Activated T-helper 1 cell treated with anti-CD3 and anti-CD28 coated beads, Interleukin-12 subunit alpha, Interleukin-12 subunit beta, Interleukin-2, Interleukin-4 antibody, amounts not matched to agents 30 ng/mL and 10 ng/mL and 1 ng/mL, durations not matched to agents 14 hours and 24 hours and 36 hours (primary cell): ENCODE results near the gene EIF1AX. TPM values are rescaled to one million over a fixed set of nuclear protein-coding genes. Genes with fewer than 3 reads are reported as not detected.

Experiments used
- DNase-seq: peaks from one replicate; pipeline ENCODE4 v3.0.0; 2021; ENCODE audit warnings: low spot score
- H3K27ac Mint-ChIP-seq: one replicate; pipeline ENCODE4 v1.8.0; 2021; ENCODE audit warnings: mild to moderate bottlenecking, mixed read lengths
- H3K27me3 Mint-ChIP-seq: one replicate; pipeline ENCODE4 v1.8.0; 2022; ENCODE audit warnings: mild to moderate bottlenecking, moderate library complexity, mixed read lengths; ENCODE audit not compliant: insufficient read depth
- H3K36me3 Mint-ChIP-seq: one replicate; pipeline ENCODE4 v1.8.0; 2021; ENCODE audit warnings: low read depth, mixed read lengths
- H3K4me1 Mint-ChIP-seq: one replicate; pipeline ENCODE4 v1.8.0; 2021; ENCODE audit warnings: low read depth, mixed read lengths
- H3K4me3 Mint-ChIP-seq: one replicate; pipeline ENCODE4 v1.8.0; 2021; ENCODE audit warnings: mild to moderate bottlenecking, moderate library complexity, mixed read lengths
- H3K9me3 Mint-ChIP-seq: one replicate; pipeline ENCODE4 v1.8.0; 2021; ENCODE audit warnings: mixed read lengths
- intact Hi-C: fragments of 100-400 bp; cut with micrococcal nuclease; formaldehyde crosslinking; loops from one replicate; pipeline ENCODE4 v1.15.1; 2024
- total RNA-seq: library from RNA; stranded (reverse); gene quantifications from 2 replicates; pipeline ENCODE4 v1.2.3, GENCODE V29; 2022

The EIF1AX gene
- total RNA-seq, 1 donor from 2014 or later = 107 TPM

DNA sequence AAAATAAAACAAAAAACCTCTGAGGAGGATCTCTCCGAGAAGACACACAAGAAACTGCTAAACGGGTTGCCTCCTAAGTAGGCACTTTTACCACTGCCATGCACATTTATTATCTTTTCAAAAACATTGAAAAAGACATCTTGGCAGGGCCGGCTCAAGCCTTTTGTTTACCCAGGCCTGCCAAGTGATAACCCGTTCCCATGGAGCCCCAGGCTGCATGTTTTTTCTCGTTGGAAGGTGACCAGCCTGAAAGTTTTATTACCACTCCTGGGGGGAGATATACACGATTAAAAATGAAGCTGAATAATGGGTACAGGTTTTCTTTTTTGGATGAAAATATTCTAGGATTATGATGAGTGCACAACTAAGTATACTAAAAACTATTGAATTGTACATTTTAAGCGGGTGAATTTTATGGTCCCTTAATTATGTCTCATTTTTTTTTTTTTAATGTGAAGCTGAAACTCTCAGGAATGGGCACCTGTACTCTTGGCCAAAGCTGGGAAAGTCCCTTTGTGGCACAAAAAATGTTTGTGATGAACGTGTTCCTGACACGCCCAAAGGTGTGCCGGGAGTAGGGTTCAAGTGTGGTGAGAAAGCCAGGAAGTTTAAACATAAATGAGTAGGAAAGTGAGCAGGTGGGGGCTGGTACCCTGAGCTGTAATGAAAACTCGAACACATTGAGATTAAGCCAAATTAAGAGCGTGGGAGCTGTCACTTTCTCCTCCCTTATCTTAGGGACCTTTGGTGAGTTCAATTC lies 23.4 kb downstream of the EIF1AX start:
- no peaks in the 10 kb centered on the region for H3K4me1 Mint-ChIP-seq
- H3K4me3 Mint-ChIP-seq = no peak overlapping the region
- DNase-seq = no peak
- peaks cover 15% of the 10 kb centered on the region for H3K27me3 Mint-ChIP-seq
- H3K9me3 Mint-ChIP-seq = no peaks in the 10 kb centered on the region
- intact Hi-C loops = no loop called here
- no peak overlapping the region for H3K27ac Mint-ChIP-seq
- no peaks in the 10 kb centered on the region for H3K36me3 Mint-ChIP-seq

DNA sequence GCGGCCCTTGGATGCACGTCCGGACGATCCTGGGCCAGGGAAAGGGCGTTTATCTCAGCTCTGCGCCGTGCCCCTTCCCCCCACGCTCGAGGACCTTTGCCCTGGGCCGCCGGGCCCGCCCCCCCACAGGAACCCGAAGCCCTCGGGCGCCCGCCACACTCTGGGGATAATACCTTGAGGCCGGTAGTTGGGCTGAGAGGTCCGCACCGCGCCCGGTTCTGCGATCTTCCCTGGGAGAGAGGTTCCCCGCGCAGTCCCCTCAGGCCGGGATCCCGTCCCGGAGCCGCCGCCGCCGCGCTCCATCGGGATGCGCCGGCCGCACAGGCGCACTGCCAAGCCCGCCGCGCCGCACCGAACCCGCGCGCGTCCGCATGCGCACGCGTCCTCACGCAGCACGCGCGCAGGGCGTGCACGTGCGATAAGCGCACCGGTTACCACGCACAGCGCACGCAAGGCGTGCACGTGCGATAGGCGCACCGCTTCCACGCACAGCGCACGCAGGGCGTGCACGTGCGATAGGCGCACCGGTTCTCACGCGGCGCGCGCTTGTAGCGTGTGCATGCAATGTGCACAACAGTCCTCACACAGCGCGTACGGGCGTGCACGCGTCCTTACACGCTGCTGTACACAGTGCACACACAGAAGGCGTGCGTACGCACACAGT lies 24.9 kb downstream of the EIF1AX start, which contains the start of gene MAP7D2:
TSS of gene MAP7D2 (minus strand) at position 331 of the 664 bp plus-strand sequence. CDS start at position 303, 28 bp downstream.
- Mint-ChIP-seq H3K27ac (no peak within 1 kb of the TSS), H3K9me3 (no peaks in the 10 kb centered on the region), H3K4me3 (peak within 1 kb of the TSS; percentile 39), H3K27me3 (peaks cover 15% of the 10 kb centered on the region), H3K36me3 (no peaks in the 10 kb centered on the region), H3K4me1 (no peaks in the 10 kb centered on the region)
- DNase-seq = no peak
- intact Hi-C loops = no loop called here

DNA sequence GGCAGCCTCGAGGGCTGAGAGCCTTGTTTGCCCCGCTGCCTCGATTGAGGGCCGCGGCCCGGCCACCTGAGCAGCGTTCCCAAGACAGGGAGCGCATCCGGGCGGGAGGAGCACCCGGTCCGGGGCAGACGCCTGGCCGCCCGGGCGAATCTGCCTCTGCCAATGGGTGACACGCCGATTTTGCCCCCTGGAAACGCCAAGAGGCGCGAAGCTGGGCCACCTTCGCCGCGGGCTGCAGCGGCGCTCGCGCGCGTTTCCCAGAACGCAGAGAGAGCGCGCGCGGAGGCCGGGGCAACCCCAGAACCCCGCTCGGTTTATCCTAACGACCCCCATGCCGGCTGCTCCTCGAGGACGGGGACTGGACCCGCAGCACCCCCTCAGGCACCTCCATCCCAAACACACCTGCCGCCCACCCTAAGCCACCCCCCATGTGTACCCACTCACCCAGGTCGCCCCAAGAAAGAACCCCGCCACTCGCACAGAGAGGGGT lies 25.5 kb downstream of the EIF1AX start:
- Mint-ChIP-seq H3K4me3 (peak overlapping the region; percentile 39), H3K9me3 (no peaks in the 10 kb centered on the region), H3K27me3 (peaks cover 15% of the 10 kb centered on the region), H3K36me3 (no peaks in the 10 kb centered on the region), H3K4me1 (no peaks in the 10 kb centered on the region), H3K27ac (no peak overlapping the region)
- intact Hi-C loops = no loop called here
- no peak for DNase-seq

DNA sequence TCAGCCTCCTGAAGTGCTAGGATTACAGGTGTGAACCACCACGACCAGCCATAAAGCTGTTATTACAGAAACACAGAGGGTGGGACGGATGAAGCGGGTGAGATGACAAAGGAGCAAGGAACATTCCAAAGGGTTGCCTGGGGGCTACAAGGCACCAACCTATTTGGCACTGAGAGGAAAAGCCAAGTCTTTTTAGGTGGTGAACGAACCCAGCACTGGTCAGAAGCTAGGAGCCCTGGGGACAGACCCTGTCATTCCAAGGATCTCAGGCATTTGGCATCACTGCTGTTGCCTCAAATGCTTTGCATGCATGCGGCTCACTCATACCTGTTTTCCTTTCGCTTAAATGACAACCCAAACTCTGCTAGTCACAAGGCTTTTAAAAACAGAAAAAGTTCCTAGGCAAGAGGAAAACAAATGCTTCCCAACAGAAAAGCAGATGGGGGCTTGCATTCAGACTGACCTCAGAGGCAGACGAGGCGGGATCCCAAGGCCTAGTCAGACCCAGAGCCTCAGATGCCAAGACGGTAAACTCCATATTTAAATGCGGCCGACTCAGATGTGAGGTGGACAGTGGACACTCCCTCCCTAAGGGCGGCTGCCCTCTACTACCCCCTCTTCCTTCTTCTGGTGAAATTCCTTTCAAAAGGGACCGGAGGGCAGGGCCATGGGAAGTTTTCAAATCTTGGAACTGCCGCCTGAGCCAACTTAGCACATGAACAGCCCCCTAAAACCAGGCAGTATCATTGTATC lies 29.4 kb downstream of the EIF1AX start:
- no peaks in the 10 kb centered on the region for H3K36me3 Mint-ChIP-seq
- DNase-seq = no peak
- H3K27ac Mint-ChIP-seq = no peak overlapping the region
- H3K27me3 Mint-ChIP-seq = peaks cover 12% of the 10 kb centered on the region
- no peak overlapping the region for H3K4me3 Mint-ChIP-seq
- H3K9me3 Mint-ChIP-seq = no peaks in the 10 kb centered on the region
- no peaks in the 10 kb centered on the region for H3K4me1 Mint-ChIP-seq
- intact Hi-C loops = no loop called here

DNA sequence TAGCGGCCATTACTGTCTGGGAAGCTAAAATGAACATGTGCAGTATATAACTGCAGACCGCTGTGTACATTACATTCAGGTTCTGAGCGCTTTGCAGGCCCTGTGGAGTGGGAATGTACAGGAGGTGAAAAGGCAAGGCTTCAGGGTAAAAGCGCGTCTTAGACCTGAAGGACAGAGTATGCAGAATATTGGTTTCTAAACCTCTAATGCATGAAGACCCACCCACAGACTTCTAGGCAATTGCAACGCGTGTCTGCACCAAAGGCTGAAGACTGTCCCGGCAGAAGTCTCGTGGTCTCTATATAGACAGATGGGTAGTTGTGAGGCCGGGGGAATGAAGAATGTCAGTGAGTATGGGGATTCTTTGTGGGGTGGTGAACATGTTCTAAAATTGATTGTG lies 30.4 kb downstream of the EIF1AX start:
- Mint-ChIP-seq H3K27me3 (peaks cover 9% of the 10 kb centered on the region), H3K4me1 (no peaks in the 10 kb centered on the region), H3K36me3 (no peaks in the 10 kb centered on the region), H3K9me3 (no peaks in the 10 kb centered on the region), H3K4me3 (no peak overlapping the region), H3K27ac (no peak overlapping the region)
- DNase-seq = no peak
- intact Hi-C loops = no loop called here

DNA sequence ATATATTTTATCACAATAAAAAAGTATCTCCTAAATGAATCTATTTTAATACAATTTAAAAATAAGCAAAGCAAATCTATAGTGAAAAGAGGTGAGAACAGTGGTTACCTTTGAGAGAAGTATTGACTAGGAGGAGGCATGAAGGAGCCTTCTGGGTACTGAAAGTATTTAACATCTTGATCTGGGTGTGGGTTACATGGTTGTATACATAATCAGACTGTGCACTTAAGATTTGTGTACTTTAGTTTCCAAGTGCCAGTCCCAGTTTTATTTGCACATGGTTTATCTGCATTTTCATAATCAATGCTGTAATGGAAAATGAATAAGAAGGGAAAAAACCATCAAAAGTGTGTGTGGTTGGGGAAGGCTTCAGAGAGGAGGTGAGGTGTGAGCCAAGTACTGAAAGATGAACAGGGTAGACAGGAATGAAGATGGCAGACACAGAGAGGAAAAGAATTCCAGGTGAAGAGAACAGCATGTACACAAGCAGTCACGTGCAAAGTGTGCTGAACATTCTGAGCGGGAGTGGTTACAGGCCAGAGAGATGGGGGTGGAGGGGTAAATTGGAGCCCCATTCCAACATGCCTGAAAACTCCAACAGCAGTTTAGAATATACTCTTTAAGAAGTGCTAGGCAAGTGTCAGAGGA lies 39.6 kb downstream of the EIF1AX start:
- H3K36me3 Mint-ChIP-seq = peaks cover 2% of the 10 kb centered on the region
- H3K4me1 Mint-ChIP-seq = peaks cover 6% of the 10 kb centered on the region
- H3K9me3 Mint-ChIP-seq = no peaks in the 10 kb centered on the region
- DNase-seq = no peak
- H3K27ac Mint-ChIP-seq = peak overlapping the region; percentile 59
- H3K27me3 Mint-ChIP-seq = no peaks in the 10 kb centered on the region
- intact Hi-C loops = no loop called here
- no peak overlapping the region for H3K4me3 Mint-ChIP-seq

DNA sequence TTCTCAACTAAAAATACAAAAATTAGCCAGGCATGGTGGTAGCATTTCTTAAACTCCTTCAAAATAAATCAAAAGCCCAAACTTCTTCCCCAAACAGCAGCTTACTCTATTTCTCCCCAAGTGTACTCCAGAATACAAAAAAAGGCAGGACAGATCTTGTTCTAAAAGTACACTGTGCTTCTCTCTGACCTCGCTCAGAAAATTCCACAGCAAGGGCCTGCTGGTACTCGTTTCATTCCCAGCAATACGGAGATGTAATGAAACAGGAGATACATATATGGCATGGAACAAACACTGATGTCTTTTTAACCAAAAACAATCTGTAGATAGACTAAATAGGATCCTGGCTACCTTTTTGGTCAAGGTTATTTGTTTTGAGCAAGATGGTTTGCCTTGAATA lies 50.1 kb downstream of the EIF1AX start:
- no peak overlapping the region for H3K27ac Mint-ChIP-seq
- H3K9me3 Mint-ChIP-seq = no peaks in the 10 kb centered on the region
- H3K4me1 Mint-ChIP-seq = no peaks in the 10 kb centered on the region
- intact Hi-C loops = no loop called here
- no peak for DNase-seq
- H3K4me3 Mint-ChIP-seq = no peak overlapping the region
- H3K36me3 Mint-ChIP-seq = no peaks in the 10 kb centered on the region
- H3K27me3 Mint-ChIP-seq = peaks cover 6% of the 10 kb centered on the region

DNA sequence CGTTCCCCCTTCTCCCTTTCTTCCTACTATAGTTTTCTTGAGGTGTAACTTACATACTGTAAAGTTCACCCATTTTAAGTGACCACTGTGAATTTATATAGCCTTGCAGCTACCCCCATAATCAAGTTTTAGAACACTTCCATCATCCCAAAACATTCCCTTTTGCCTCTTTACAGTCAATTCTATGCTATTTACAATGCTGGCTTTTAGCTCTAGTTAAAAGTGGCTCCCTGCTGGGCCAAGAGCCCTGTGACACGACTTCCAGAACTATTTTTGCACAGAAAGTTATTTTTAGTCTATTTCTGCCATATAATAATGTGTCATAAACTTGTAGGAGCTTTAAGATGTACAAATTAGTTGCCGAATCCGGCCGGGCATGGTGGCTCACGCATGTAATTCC lies 51.8 kb downstream of the EIF1AX start:
- DNase-seq = no peak
- Mint-ChIP-seq H3K4me1 (no peaks in the 10 kb centered on the region), H3K27ac (no peak overlapping the region), H3K36me3 (no peaks in the 10 kb centered on the region), H3K9me3 (no peaks in the 10 kb centered on the region), H3K4me3 (no peak overlapping the region), H3K27me3 (peaks cover 6% of the 10 kb centered on the region)
- intact Hi-C loops = no loop called here

DNA sequence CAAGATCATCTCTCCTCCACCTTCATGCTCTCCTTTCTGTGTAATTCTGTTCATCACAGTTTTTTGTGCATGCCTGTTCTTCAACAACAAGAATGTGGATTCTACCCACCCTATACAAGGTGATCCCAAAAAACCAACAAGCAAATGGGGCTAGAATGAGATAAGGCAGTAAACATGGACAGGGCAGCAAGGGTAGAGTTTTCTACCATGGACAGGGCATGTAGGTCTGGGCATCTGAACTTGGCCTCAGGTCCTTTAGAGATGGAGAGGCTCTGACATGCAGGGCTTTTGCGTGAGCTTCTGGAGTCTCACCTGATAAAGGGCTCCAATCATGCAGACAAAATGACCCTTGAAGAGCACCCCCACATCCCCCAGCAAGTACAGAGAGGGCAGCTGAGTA lies 61.4 kb downstream of the EIF1AX start:
- no peaks in the 10 kb centered on the region for H3K27me3 Mint-ChIP-seq
- no peaks in the 10 kb centered on the region for H3K36me3 Mint-ChIP-seq
- no peak overlapping the region for H3K4me3 Mint-ChIP-seq
- intact Hi-C loops = no loop called here
- no peaks in the 10 kb centered on the region for H3K9me3 Mint-ChIP-seq
- no peak overlapping the region for H3K27ac Mint-ChIP-seq
- no peaks in the 10 kb centered on the region for H3K4me1 Mint-ChIP-seq
- no peak for DNase-seq

Other genes starting within 250 kb of the EIF1AX start
- gene BCLAF3, start 150.8 kb downstream of the EIF1AX start, total RNA-seq = 5.4 and 6.2 TPM in 2 replicates
- 0.39 TPM in 2 replicates for gene MAP7D2, start 24.9 kb downstream of the EIF1AX start, total RNA-seq
- 58.8 and 60.6 TPM in 2 replicates for gene RPS6KA3, start 125.1 kb upstream of the EIF1AX start, total RNA-seq